Mesodermal cell (in vitro differentiated cells): ENCODE results near the gene RHOT2.

Experiments
- H3K27ac ChIP-seq: 2 replicates; pipeline ENCODE4 v1.7.0; 2013; ENCODE audit warnings: mild to moderate bottlenecking, low read depth, low read length, moderate library complexity; ENCODE audit not compliant: severe bottlenecking
- H3K36me3 ChIP-seq: 2 replicates; pipeline ENCODE4 v1.7.1; 2013; ENCODE audit warnings: mild to moderate bottlenecking, low read length, moderate library complexity; ENCODE audit not compliant: control insufficient read depth, insufficient read depth
- H3K4me1 ChIP-seq: one replicate; pipeline ENCODE4 v1.7.1; 2013; ENCODE audit warnings: mild to moderate bottlenecking, low read length; ENCODE audit not compliant: insufficient read depth, control insufficient read depth, poor library complexity, severe bottlenecking
- H3K4me3 ChIP-seq: 2 replicates; pipeline ENCODE4 v1.7.0; 2013; ENCODE audit warnings: low read length, control low read depth, mild to moderate bottlenecking; ENCODE audit not compliant: insufficient read depth, poor library complexity, severe bottlenecking; ENCODE audit errors: extremely low read depth
- H3K9me3 ChIP-seq: 2 replicates; pipeline ENCODE4 v1.7.1; 2013; ENCODE audit warnings: mild to moderate bottlenecking, low read length, moderate library complexity; ENCODE audit not compliant: control insufficient read depth
- WGBS, 2 experiments: methylation state at CpG; one replicate each; pipeline ENCODE4 v1.1.5; 2013; ENCODE audit warnings: missing lambda C conversion rate in 2 of 2; ENCODE audit not compliant: insufficient coverage in 2 of 2; 5-methylcytosine and 5-hydroxymethylcytosine counted together

Gene RHOT2

DNA sequence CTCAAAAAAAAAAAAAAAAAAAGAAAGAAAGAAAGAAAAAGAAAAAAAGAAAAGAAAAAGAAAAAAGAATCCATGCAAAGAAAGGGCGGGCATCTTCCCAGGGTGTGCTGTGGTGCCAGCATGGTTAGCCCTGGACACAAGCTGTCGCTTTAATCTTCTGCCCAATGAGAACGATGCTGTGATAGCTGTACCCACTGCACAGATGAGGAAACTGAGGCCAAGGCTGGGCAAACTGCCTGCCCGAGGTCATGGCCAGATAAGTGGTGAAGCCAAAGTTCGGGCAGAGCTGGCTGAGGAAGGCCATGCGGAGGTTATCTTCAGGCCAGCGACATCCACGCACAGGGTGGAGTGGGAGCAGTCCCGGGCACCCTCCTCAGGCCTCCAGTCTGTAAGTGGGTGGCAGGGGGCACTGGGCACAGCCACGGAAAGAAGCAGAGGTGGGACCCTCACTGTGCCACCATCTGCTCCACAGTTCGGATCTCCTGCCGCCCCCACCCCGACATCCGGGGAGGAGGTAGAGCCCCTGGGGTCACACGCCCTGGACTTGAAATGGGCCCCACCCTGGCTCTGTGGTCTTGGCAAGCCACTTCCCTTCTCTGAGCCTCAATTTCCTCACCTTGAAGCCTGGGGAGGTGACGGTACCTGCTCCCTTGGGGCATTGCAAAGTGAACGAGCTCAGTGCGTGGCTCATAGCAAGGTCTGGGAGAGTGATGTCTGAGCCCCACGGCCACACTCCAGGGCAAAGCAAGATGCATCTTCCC lies 31.2 kb downstream of the RHOT2 start:
- Histone ChIP-seq H3K36me3 (no peaks in the 10 kb centered on the region), H3K9me3 (no peaks in the 10 kb centered on the region), H3K4me3 (no peak overlapping the region), H3K4me1 (peaks cover 13% of the 10 kb centered on the region), H3K27ac (no peak overlapping the region)
- 72 to 76% methylated on average over 18 to 19 of the region's 19 CpGs for WGBS, 2 experiments

DNA sequence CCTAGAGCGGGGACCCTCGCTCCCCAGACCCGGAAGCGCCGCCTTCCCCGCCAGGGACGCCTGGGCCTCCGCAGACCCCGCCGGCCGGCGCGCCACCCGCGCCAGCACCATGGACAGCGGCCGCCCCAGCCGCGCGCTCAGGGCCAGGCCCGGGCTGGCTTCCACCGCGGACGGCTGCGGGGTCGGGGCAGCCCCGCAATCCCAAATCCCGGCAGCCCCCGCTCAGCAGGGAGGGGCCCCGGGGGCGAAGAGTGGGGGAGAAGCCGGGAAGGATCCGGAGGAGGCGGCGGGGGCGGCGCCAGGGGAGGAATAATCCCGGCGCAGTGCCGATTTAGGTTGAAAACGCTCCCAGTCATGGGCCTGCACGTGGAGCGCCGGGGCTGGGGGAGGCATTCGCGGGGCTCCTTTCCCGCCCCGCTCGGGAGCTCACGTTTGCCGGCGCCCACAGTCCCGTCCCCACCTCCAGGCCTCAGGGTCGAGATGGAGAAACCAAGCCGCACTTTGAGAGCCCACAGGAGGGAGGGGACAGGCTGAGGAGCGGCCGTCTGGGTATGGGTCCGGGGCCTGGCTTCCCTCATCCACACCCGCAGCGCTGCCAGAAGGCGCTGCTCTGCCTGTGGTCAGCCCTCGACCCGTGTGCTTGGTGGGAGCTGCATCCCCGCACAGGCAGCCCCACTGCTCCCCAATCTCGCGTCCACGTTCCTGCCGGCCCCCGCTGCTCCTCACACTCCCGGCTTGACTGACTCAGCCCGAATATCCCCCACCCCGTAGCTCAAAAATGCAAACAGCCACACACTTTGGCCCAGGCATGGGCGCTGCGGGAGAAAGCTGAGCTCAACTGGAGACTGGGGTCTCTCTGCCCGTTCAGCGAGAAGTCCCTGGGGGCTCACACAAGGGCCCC lies 33.0 kb downstream of the RHOT2 start:
- Histone ChIP-seq H3K4me3 (no peak overlapping the region), H3K9me3 (no peaks in the 10 kb centered on the region), H3K36me3 (no peaks in the 10 kb centered on the region), H3K27ac (no peak overlapping the region), H3K4me1 (no peaks in the 10 kb centered on the region)
- 4 to 7% methylated on average over 55 to 65 of the region's 76 CpGs for WGBS, 2 experiments

DNA sequence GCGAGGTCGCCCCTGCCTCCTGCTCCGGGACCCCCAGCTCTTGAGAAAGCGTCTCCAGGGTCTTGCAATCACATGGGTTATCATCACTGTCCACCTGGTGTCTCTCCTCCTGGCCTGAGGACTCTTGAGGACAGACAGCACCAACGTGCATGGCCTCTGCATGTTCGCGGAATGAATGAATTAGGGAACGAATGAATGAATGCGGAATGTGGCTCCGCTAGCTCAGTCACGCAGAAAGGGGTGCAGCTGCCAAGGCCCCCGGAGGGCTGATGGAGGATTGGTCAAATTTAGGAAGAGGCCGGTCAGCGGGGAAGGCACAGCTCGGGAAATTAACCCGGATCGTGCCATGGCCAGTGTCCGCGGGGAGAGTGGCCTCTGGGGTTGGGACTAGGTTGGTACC lies 34.4 kb downstream of the RHOT2 start:
- no peaks in the 10 kb centered on the region for H3K36me3 ChIP-seq
- H3K4me1 ChIP-seq: no peaks in the 10 kb centered on the region
- 81 to 85% methylated on average over 19 of the region's 19 CpGs for WGBS, 2 experiments
- no peak overlapping the region for H3K4me3 ChIP-seq
- no peak overlapping the region for H3K27ac ChIP-seq
- no peaks in the 10 kb centered on the region for H3K9me3 ChIP-seq

DNA sequence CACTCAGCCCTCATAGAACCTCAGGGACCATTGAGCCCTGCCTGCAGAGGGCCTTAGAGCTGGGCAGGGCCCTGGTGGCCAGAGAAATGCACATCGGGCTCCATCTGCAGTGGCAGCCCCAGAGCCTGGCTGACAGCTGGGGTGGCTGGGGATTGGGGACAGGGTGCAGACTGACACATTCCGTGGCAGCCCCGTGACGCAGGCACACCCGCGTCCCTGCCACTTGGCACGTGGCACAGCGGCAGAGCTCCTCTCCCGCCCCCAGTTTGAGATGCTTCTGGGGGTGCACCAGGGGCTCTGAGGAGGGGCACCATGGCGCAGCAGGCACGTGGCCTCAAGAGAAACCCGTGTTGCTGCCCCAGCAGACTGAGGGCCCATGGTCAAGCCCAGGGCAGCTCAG lies 35.5 kb downstream of the RHOT2 start:
- 78 to 83% methylated on average over 10 to 12 of the region's 12 CpGs for WGBS, 2 experiments
- Histone ChIP-seq H3K9me3 (no peaks in the 10 kb centered on the region), H3K4me3 (no peak overlapping the region), H3K36me3 (no peaks in the 10 kb centered on the region), H3K27ac (no peak overlapping the region), H3K4me1 (no peaks in the 10 kb centered on the region)

DNA sequence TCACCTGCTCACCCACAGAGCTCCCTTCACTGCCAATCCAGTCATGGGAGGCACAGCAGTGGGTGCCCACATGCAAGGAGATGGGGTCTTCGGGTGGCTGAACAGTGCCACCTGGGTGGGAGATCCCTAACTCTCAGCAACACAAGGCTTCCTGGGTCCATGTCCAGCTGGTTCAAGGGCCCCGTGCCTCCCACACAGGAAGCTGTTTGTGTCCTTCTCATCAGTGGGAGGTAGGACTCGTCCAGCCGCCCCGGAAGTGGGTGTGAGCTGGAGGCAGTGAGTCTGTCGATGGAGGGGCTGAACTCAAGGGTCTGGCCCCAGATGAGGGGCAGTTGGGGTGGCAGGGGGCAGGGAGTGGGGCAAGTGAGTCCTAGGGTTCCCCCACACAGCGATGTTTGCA lies 36.1 kb downstream of the RHOT2 start:
- H3K4me3 ChIP-seq: no peak overlapping the region
- no peaks in the 10 kb centered on the region for H3K36me3 ChIP-seq
- no peaks in the 10 kb centered on the region for H3K9me3 ChIP-seq
- WGBS, 2 experiments: 64 to 86% methylated on average over 2 to 7 of the region's 7 CpGs
- H3K27ac ChIP-seq: no peak overlapping the region
- no peaks in the 10 kb centered on the region for H3K4me1 ChIP-seq

DNA sequence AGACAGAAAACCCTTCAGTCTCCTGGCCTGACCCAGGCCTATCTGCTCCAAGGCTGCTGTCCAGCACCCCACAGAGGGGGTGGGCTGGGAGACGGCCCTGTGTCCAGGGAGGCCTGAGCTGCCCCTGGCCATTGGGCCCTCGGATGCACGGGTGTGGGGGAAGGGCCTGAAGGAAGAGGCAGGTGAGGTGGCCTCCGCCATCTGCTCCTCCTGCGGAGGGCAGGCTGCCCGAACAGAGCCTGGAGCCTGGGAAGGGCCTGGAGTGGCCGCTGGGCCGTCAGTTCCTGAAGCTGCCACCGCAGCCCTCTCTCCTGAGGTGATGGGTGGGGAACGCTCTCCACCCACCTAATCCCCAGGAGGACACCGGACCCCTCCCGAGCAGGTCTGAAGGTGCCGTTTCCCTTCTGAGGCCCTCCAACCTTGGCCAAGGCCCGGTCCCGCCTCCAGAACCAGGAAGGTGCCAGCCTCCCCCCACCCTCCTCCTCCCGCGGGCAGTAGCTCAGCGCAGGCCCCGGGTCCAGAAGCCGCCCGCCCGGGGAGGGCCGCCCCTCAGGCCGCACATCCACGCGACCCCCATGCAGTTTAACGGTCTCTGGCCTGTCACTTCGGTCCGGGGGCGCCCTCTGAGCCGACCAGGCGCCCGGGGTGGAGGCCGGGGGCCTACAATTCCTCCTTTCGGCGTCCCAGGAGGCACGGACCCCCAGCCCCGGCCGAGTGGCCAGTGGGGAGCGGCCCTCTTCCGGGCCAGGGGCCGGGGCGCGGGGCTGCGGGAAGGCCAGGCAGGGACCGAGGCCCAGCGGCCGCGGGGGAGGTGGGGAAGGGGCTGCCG lies 36.8 kb downstream of the RHOT2 start:
- WGBS, 2 experiments: 20 to 25% methylated on average over 39 to 47 of the region's 50 CpGs
- no peaks in the 10 kb centered on the region for H3K36me3 ChIP-seq
- peak overlapping the region; percentile 12 for H3K4me3 ChIP-seq
- no peak overlapping the region for H3K27ac ChIP-seq
- peaks cover 1% of the 10 kb centered on the region for H3K4me1 ChIP-seq
- no peaks in the 10 kb centered on the region for H3K9me3 ChIP-seq

DNA sequence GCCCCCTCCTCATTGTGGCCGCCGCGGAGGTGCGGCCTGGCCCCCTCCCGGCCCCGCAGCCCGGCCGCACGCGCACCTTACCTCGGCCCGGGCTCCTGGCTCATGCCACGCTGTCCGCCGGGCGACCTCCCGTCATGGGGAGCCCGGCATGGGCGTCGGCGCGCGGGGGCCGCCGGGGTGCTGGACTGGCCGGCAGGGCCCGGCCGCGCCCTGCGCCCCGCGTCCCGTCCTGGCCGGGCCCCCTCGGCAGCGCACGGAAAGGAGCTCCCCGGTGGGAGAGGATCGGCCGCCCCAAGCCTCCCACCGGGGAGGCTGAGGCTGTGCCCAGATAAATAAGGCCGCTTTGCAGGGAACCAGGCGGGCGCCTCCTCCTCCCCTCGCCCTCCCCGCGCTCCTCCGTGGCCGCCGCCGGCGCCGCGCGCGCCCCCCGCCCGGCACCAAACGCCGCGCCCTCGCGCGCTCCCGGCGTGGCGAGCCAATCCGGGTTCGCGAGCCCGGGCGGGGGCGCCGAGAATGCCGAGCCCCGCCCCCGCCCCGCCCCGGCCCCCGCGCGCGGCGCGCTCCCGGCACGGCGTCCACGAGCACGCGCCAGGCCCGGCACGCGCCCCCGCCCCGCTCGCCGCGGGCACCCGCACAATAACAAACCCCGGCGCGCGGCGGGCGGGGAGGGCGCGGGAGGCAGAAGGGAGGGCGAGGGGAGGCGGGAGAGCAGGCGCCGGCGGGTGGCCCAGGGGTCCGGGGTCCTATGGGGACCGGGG lies 37.7 kb downstream of the RHOT2 start, which contains the start of gene FBXL16:
Gene FBXL16, minus strand, starts transcription at position 371 of the 758 bp plus-strand sequence. CDS start 8,396 bp downstream, outside the sequence.
- Histone ChIP-seq H3K27ac (no peak within 1 kb of the TSS), H3K4me1 (peaks cover 9% of the 10 kb centered on the region), H3K36me3 (no peaks in the 10 kb centered on the region), H3K4me3 (peak within 1 kb of the TSS; percentile 14), H3K9me3 (no peaks in the 10 kb centered on the region)
- WGBS, 2 experiments: 1% methylated on average over 31 to 60 of the region's 115 CpGs

DNA sequence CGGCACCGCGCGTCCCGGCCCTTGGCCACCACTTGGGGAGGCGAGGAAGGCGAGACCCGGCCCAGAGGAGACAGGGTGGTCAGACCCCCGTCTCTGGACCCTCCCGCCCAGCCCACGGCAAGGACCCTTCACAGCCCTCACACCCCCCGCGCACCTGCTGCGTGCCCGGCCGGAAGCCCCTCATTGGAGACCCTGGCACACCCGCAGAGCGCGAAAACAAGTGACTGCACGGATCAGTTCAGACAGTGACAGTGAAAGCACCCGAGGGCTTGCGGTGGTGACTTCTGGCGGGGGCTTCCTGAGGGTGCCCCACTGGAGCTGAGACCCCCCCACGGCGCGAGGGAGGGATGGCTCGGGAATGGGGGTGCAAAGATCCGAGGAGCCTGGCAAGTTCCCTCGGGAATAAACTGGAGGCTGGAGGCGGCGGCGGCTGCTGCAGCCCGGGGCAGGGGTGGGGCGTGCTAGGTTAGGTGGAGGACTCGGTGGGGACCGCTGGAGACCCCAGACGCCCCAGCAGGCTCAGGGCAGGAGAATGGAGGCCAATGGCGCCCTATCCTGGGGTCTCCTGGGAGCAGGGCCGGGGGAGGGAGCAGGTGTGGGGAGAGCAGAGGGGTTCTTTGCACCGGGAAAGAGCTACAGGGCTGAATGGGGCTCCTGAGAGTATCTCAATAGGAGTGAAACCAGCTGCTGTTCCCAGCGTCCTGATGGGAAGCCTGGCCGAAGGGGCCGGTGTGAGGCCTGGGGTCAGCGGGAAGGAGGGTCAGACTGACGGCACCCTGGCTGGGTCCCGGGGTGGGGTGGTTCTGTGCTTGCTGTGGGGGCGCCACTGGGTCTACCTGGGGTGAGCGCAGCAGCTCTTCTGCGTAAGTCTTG lies 38.5 kb downstream of the RHOT2 start:
- Histone ChIP-seq H3K27ac (no peak overlapping the region), H3K36me3 (no peaks in the 10 kb centered on the region), H3K4me1 (peaks cover 11% of the 10 kb centered on the region), H3K4me3 (no peak overlapping the region), H3K9me3 (no peaks in the 10 kb centered on the region)
- 6 to 8% methylated on average over 28 to 45 of the region's 49 CpGs for WGBS, 2 experiments

DNA sequence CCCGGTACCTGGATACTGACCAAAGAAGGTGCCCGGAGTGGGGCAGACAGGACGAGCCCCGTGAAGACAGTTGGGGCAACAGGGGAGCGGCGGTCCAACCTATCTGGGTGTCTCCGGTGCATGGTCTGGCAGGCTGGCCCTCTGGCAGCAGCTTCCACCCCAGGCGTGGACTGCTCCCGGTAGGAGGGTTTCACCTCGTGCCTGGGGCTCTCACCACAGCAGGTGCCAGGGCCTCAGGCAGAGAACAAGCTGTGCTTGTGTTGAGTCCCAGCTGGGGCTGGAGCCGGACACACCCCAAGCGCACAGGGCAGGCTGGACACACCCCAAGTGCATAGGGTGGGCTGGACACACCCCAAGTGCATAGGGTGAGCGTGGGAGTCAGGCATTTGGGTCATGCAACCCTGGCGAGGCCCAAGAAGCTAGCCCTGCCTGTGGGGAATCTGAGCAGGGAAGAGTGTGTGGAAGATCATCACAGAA lies 39.2 kb downstream of the RHOT2 start:
- Histone ChIP-seq H3K9me3 (no peaks in the 10 kb centered on the region), H3K27ac (no peak overlapping the region), H3K4me3 (no peak overlapping the region), H3K36me3 (no peaks in the 10 kb centered on the region), H3K4me1 (peaks cover 11% of the 10 kb centered on the region)
- 36 to 46% methylated on average over 12 to 14 of the region's 14 CpGs for WGBS, 2 experiments
